Natural killer cell (primary cell): ENCODE results near the gene CHN2. TPM values are rescaled to one million over a fixed set of nuclear protein-coding genes. Genes with fewer than 3 reads are reported as not detected.

ENCODE experiments used
- ATAC-seq, 3 donors: fragments of 150-1000 bp in 2 of 3; fragments of 200-7000 bp in 1 of 3; cut with Tn5 transposase; 1 replicate in 1 of 3; 2 replicates in 2 of 3; pipeline ENCODE4 v1.10.0; 2021; ENCODE audit warnings: mild to moderate bottlenecking in 2 of 3, moderate library complexity in 2 of 3
- DNase-seq, 2 donors: peaks; one replicate each; pipeline versions ENCODE4 v3.0.0 to v3.0.0-alpha.2; 2013 to 2021; ENCODE audit warnings: mixed read lengths in 1 of 2
- H3K27ac ChIP-seq: one replicate; pipeline ENCODE4 v1.5.1; 2013; ENCODE audit warnings: mild to moderate bottlenecking, low read length
- H3K27me3 ChIP-seq: one replicate; pipeline ENCODE4 v1.6.1; 2013; ENCODE audit warnings: low read length; ENCODE audit not compliant: control insufficient read depth, insufficient read depth
- H3K36me3 ChIP-seq: one replicate; pipeline ENCODE4 v1.6.1; 2013; ENCODE audit warnings: low read length; ENCODE audit not compliant: control insufficient read depth, insufficient read depth
- H3K4me1 ChIP-seq: one replicate; pipeline ENCODE4 v1.6.1; 2013; ENCODE audit warnings: low read length; ENCODE audit not compliant: control insufficient read depth, insufficient read depth
- H3K4me3 ChIP-seq: one replicate; pipeline ENCODE4 v1.5.1; 2013; ENCODE audit warnings: low read length
- H3K9me3 ChIP-seq: one replicate; pipeline ENCODE4 v1.6.1; 2013; ENCODE audit warnings: low read length; ENCODE audit not compliant: control insufficient read depth, insufficient read depth
- H3K27ac Mint-ChIP-seq, 2 donors: one replicate each; pipeline ENCODE4 v1.8.0; 2022; ENCODE audit warnings: mild to moderate bottlenecking in 2 of 2, mixed read lengths in 2 of 2, moderate library complexity in 1 of 2
- H3K27me3 Mint-ChIP-seq, 2 donors: one replicate each; pipeline ENCODE4 v1.8.0; 2022; ENCODE audit warnings: low read depth in 2 of 2, mixed read lengths in 2 of 2
- H3K36me3 Mint-ChIP-seq: one replicate; pipeline ENCODE4 v1.8.0; 2022; ENCODE audit warnings: mixed read lengths
- H3K4me1 Mint-ChIP-seq, 2 donors: one replicate each; pipeline ENCODE4 v1.8.0; 2022; ENCODE audit warnings: mixed read lengths in 2 of 2
- H3K4me3 Mint-ChIP-seq: one replicate; pipeline ENCODE4 v1.8.0; 2022; ENCODE audit warnings: mild to moderate bottlenecking, moderate library complexity, mixed read lengths
- H3K9me3 Mint-ChIP-seq, 2 donors: one replicate each; pipeline ENCODE4 v1.8.0; 2022; ENCODE audit warnings: mixed read lengths in 2 of 2
- WGBS: methylation state at CpG from one replicate; pipeline ENCODE4 v1.1.7; 2013; ENCODE audit warnings: missing lambda C conversion rate; ENCODE audit not compliant: insufficient coverage; 5-methylcytosine and 5-hydroxymethylcytosine counted together
- intact Hi-C: fragments of 100-400 bp; cut with micrococcal nuclease; formaldehyde crosslinking; loops from one replicate; pipeline ENCODE4 v1.14.2; 2022
- total RNA-seq, 4 donors: library from RNA; stranded (reverse); fragments of 120-200 nt in 1 of 4; gene quantifications; one replicate each; pipeline versions ENCODE4 v1.2.3 to v1.2.4, GENCODE V29; 2013 to 2022
- TF ChIP-seq, protein P1 (sequence below): fragments of 200-600 bp; IDR thresholded peaks from one replicate; pipeline ENCODE4 v1.8.0; 2022; ENCODE audit warnings: antibody characterized with exemption

The CHN2 gene
- total RNA-seq, 3 donors from 2014 or later (not counting 1 experiment from before 2014, with no cell fraction given): 23.2 to 40.6 (median 30.2) TPM

DNA sequence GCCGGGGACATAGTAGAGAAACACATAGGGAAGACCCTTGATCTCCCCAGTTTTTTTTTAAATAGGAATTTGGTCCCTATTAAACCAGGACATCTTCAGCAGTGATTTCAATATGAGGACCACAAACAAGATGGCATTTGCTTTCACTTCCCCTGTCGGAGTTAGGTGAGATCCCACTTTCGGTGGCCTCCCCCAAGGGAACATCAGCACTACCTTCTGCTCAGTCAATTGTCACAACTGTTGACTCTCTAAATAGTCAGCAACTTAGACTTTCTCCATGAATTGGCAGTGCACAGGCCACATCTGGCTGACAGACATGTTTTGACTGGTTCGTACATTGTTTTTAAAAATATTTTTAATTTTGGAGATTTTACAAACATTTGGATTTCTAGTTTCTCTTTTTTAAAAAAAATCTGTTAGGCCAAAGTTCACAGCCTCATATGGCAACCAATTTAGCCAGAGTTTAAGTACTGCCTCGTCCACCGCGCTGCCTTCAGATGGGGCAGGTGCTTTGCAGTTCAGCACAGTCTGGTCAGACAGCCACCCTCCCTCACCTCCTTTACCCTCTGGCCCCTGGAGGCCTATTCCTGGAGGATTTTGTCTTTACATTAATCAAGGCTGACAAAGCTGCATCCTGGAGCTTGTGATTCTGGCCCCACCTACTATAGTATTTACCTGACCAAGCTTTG lies 229.9 kb downstream of the CHN2 start:
- H3K27me3 ChIP-seq: no peaks in the 10 kb centered on the region
- no peaks in the 10 kb centered on the region for H3K27me3 Mint-ChIP-seq
- DNase-seq (no peak), ATAC-seq (no peak)
- H3K4me3 ChIP-seq: no peak overlapping the region
- H3K4me3 Mint-ChIP-seq: no peak overlapping the region
- intact Hi-C loops: no loop called here
- H3K4me1 ChIP-seq: peaks cover 9% of the 10 kb centered on the region
- TF ChIP-seq, protein P1, sequence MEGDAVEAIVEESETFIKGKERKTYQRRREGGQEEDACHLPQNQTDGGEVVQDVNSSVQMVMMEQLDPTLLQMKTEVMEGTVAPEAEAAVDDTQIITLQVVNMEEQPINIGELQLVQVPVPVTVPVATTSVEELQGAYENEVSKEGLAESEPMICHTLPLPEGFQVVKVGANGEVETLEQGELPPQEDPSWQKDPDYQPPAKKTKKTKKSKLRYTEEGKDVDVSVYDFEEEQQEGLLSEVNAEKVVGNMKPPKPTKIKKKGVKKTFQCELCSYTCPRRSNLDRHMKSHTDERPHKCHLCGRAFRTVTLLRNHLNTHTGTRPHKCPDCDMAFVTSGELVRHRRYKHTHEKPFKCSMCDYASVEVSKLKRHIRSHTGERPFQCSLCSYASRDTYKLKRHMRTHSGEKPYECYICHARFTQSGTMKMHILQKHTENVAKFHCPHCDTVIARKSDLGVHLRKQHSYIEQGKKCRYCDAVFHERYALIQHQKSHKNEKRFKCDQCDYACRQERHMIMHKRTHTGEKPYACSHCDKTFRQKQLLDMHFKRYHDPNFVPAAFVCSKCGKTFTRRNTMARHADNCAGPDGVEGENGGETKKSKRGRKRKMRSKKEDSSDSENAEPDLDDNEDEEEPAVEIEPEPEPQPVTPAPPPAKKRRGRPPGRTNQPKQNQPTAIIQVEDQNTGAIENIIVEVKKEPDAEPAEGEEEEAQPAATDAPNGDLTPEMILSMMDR: no peak
- no peaks in the 10 kb centered on the region for H3K9me3 ChIP-seq
- H3K9me3 Mint-ChIP-seq: no peaks in the 10 kb centered on the region
- no peaks in the 10 kb centered on the region for H3K36me3 Mint-ChIP-seq
- no peaks in the 10 kb centered on the region for H3K36me3 ChIP-seq
- 89% methylated on average over 7 of the region's 7 CpGs for WGBS
- H3K27ac ChIP-seq: no peak overlapping the region
- no peak overlapping the region for H3K27ac Mint-ChIP-seq
- peaks cover 15 to 28% of the 10 kb centered on the region in 2 donors for H3K4me1 Mint-ChIP-seq

DNA sequence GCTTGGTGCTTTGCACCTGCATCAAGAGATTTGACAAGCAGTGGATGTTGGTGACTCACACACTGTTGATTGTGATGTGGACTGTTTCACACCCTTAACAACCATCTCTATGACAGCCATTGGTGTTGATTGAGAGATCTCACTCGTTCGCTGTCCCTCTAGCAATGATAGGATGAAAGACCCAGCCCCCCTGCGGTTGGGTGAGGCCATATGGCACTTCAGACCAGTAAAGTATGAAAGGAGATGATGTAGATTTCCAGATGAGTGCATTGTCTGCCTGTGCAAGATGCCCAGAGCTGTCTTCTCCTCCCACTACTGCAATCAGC lies 230.4 kb downstream of the CHN2 start:
- no peaks in the 10 kb centered on the region for H3K9me3 Mint-ChIP-seq
- no peak overlapping the region for H3K27ac ChIP-seq
- DNase-seq (no peak), ATAC-seq (no peak)
- no peaks in the 10 kb centered on the region for H3K9me3 ChIP-seq
- intact Hi-C loops: no loop called here
- no peak overlapping the region for H3K27ac Mint-ChIP-seq
- H3K27me3 ChIP-seq: no peaks in the 10 kb centered on the region
- no peaks in the 10 kb centered on the region for H3K36me3 ChIP-seq
- H3K27me3 Mint-ChIP-seq: no peaks in the 10 kb centered on the region
- peaks cover 15 to 28% of the 10 kb centered on the region in 2 donors for H3K4me1 Mint-ChIP-seq
- TF ChIP-seq, protein P1: no peak
- 80% methylated on average over 3 of the region's 3 CpGs for WGBS
- no peak overlapping the region for H3K4me3 Mint-ChIP-seq
- no peaks in the 10 kb centered on the region for H3K36me3 Mint-ChIP-seq
- peaks cover 9% of the 10 kb centered on the region for H3K4me1 ChIP-seq
- H3K4me3 ChIP-seq: no peak overlapping the region

- Mint-ChIP-seq H3K4me3 (no peak overlapping the region), H3K4me1 (peaks cover 2 to 18% of the 10 kb centered on the region in 2 donors), H3K27ac (no peak overlapping the region), H3K36me3 (no peaks in the 10 kb centered on the region), H3K9me3 (no peaks in the 10 kb centered on the region), H3K27me3 (no peaks in the 10 kb centered on the region)
- no peak overlapping the region for H3K27ac ChIP-seq
- H3K9me3 ChIP-seq: no peaks in the 10 kb centered on the region
- no peak overlapping the region for H3K4me3 ChIP-seq
- no peak for ATAC-seq
- TF ChIP-seq, protein P1: no peak
- H3K36me3 ChIP-seq: no peaks in the 10 kb centered on the region
- H3K27me3 ChIP-seq: no peaks in the 10 kb centered on the region
- WGBS: 98% methylated on average over 5 of the region's 5 CpGs
- peaks cover under 1% of the 10 kb centered on the region for H3K4me1 ChIP-seq
- intact Hi-C loops: no loop called here
- DNase-seq: no peak
Measured at GRCh38 chr7:29426587-29426986, 232.0 kb downstream of the CHN2 start.

GRCh38 chr7:29429401-29429800 lies 234.8 kb downstream of the CHN2 start:
- TF ChIP-seq, protein P1: no peak
- no peak overlapping the region for H3K27ac Mint-ChIP-seq
- H3K4me1 ChIP-seq: no peaks in the 10 kb centered on the region

More at GRCh38 chr7:29429401-29429800, 234.8 kb downstream of the CHN2 start:
- intact Hi-C loops: no loop called here
- WGBS: no CpG with 5 or more reads among the region's 1 CpG
- Histone ChIP-seq H3K9me3 (no peaks in the 10 kb centered on the region), H3K36me3 (no peaks in the 10 kb centered on the region), H3K4me3 (no peak overlapping the region), H3K27me3 (no peaks in the 10 kb centered on the region), H3K27ac (no peak overlapping the region)
- ATAC-seq (no peak), DNase-seq (no peak)
- Mint-ChIP-seq H3K4me1 (peaks cover 6 to 18% of the 10 kb centered on the region in 2 donors), H3K27me3 (no peaks in the 10 kb centered on the region), H3K36me3 (no peaks in the 10 kb centered on the region), H3K9me3 (no peaks in the 10 kb centered on the region), H3K4me3 (no peak overlapping the region)
